GM21526 (cell line): ENCODE results near the gene OTOA.
"Not testable (repeated sequence)": the region's sequence is repeated elsewhere in the genome, so short reads cannot be mapped to it uniquely, and the experiment has no call there.

Experiments
- ATAC-seq: cut with Tn5 transposase; IDR thresholded peaks from one replicate; pipeline ENCODE4 v1.9.1; 2021; ENCODE audit warnings: moderate library complexity; ENCODE audit not compliant: unreplicated experiment, low FRiP score

OTOA gene

GRCh38 chr16:21714369-21714618 is 50.5 kb downstream of the OTOA start:
- ATAC-seq = not testable (repeated sequence)

- ATAC-seq = no peak
Observed at GRCh38 chr16:21717608-21718007, 53.8 kb downstream of the OTOA start.

GRCh38 chr16:21719283-21719682 is 55.5 kb downstream of the OTOA start:
- no peak for ATAC-seq

- ATAC-seq = no peak
Observed at GRCh38 chr16:21720533-21720932, 56.8 kb downstream of the OTOA start.

- ATAC-seq = no peak
Observed at GRCh38 chr16:21722771-21723455, 59.1 kb downstream of the OTOA start.

GRCh38 chr16:21723532-21723931 is 59.8 kb downstream of the OTOA start:
- ATAC-seq = no peak

- ATAC-seq = no peak
Observed at GRCh38 chr16:21727344-21727743, 63.6 kb downstream of the OTOA start.

GRCh38 chr16:21731233-21731632 is 67.5 kb downstream of the OTOA start:
- not testable (repeated sequence) for ATAC-seq

GRCh38 chr16:21740637-21741036 is 76.9 kb downstream of the OTOA start:
- ATAC-seq = not testable (repeated sequence)

- ATAC-seq = not testable (repeated sequence)
Observed at GRCh38 chr16:21756192-21757079, 92.7 kb downstream of the OTOA start.

- ATAC-seq = peak; percentile 81
Observed at GRCh38 chr16:21757080-21757671, 93.4 kb downstream of the OTOA start.

- ATAC-seq = not testable (repeated sequence)
Observed at GRCh38 chr16:21768280-21768679, 104.5 kb downstream of the OTOA start.

- ATAC-seq = not testable (repeated sequence)
Observed at GRCh38 chr16:21768810-21769209, 105.0 kb downstream of the OTOA start.

GRCh38 chr16:21769284-21769683 is 105.5 kb downstream of the OTOA start:
- not testable (repeated sequence) for ATAC-seq

GRCh38 chr16:21770584-21770983 is 106.8 kb downstream of the OTOA start:
- ATAC-seq = not testable (repeated sequence)

- ATAC-seq = not testable (repeated sequence)
Observed at GRCh38 chr16:21772547-21773206, 108.9 kb downstream of the OTOA start.

- ATAC-seq = not testable (repeated sequence)
Observed at GRCh38 chr16:21773207-21773553, 109.4 kb downstream of the OTOA start.

- not testable (repeated sequence) for ATAC-seq
Observed at GRCh38 chr16:21780525-21780924, 116.8 kb downstream of the OTOA start.

GRCh38 chr16:21790506-21790905 is 126.7 kb downstream of the OTOA start:
- not testable (repeated sequence) for ATAC-seq

- not testable (repeated sequence) for ATAC-seq
Observed at GRCh38 chr16:21793310-21793709, 129.5 kb downstream of the OTOA start.

- not testable (repeated sequence) for ATAC-seq
Observed at GRCh38 chr16:21798601-21799000, 134.8 kb downstream of the OTOA start.
